CD4-positive, alpha-beta memory T cell (primary cell): Measurements from ENCODE around the gene SUGCT. TPM values are rescaled to one million over a fixed set of nuclear protein-coding genes. Genes with fewer than 3 reads are reported as not detected.
"Not testable (repeated sequence)": the region's sequence is repeated elsewhere in the genome, so short reads cannot be mapped to it uniquely, and the experiment has no call there.

Experiments used
- CTCF ChIA-PET: fragments of 350-600 bp; sonication (Branson Sonifier 250); formaldehyde crosslinking; loops from one replicate; lab custom pipeline; 2021; ENCODE audit warnings: inconsistent platforms; ENCODE audit not compliant: partially characterized antibody; lab: Charles Lee
- POLR2A ChIA-PET: fragments of 350-600 bp; sonication (Branson Sonifier 250); formaldehyde crosslinking; loops from one replicate; lab custom pipeline; 2021; ENCODE audit not compliant: partially characterized antibody; lab: Charles Lee
- DNase-seq, 5 donors: peaks; one replicate each; pipeline versions ENCODE4 v3.0.0 to v3.0.0-alpha.2; 2020 to 2022; ENCODE audit warnings: mixed read lengths in 1 of 5
- H3K27ac ChIP-seq: one replicate; pipeline ENCODE4 v1.7.0; 2013; ENCODE audit warnings: low read depth, low read length
- H3K27me3 ChIP-seq: 2 replicates; pipeline ENCODE4 v1.7.0; 2013; ENCODE audit warnings: mild to moderate bottlenecking, low read length, moderate library complexity; ENCODE audit not compliant: insufficient read depth
- H3K36me3 ChIP-seq: 2 replicates; pipeline ENCODE4 v1.7.0; 2013; ENCODE audit warnings: mild to moderate bottlenecking, low read length, moderate library complexity; ENCODE audit not compliant: insufficient read depth
- H3K4me1 ChIP-seq: 2 replicates; pipeline ENCODE4 v1.7.0; 2013; ENCODE audit warnings: mild to moderate bottlenecking, low read length, moderate library complexity; ENCODE audit not compliant: insufficient read depth
- H3K4me3 ChIP-seq, 2 donors: one replicate each; pipeline ENCODE4 v1.7.0; 2013; ENCODE audit warnings: low read length in 2 of 2, mild to moderate bottlenecking in 1 of 2
- H3K9me3 ChIP-seq, 2 donors: one replicate each; pipeline ENCODE4 v1.7.0; 2013; ENCODE audit warnings: low read length in 2 of 2, control low read depth in 1 of 2; ENCODE audit not compliant: control insufficient read depth in 1 of 2
- H3K27ac Mint-ChIP-seq, 7 donors: one replicate each; pipeline ENCODE4 v1.8.0; 2020 to 2021; ENCODE audit warnings: mixed read lengths in 7 of 7, mild to moderate bottlenecking in 6 of 7, inconsistent platforms in 3 of 7, moderate library complexity in 3 of 7
- H3K27me3 Mint-ChIP-seq, 2 donors: one replicate each; pipeline ENCODE4 v1.8.0; 2020 to 2021; ENCODE audit warnings: mixed read lengths in 2 of 2
- H3K36me3 Mint-ChIP-seq, 2 donors: one replicate each; pipeline ENCODE4 v1.8.0; 2020 to 2021; ENCODE audit warnings: mixed read lengths in 2 of 2, inconsistent platforms in 1 of 2, mild to moderate bottlenecking in 1 of 2
- H3K4me1 Mint-ChIP-seq, 4 donors: one replicate each; pipeline ENCODE4 v1.8.0; 2020 to 2021; ENCODE audit warnings: mixed read lengths in 4 of 4, mild to moderate bottlenecking in 1 of 4
- H3K4me3 Mint-ChIP-seq, 8 donors: one replicate each; pipeline ENCODE4 v1.8.0; 2020 to 2021; ENCODE audit warnings: mixed read lengths in 8 of 8, mild to moderate bottlenecking in 7 of 8, moderate library complexity in 6 of 8, inconsistent platforms in 3 of 8
- H3K9me3 Mint-ChIP-seq, 8 donors: one replicate each; pipeline ENCODE4 v1.8.0; 2020 to 2021; ENCODE audit warnings: mixed read lengths in 8 of 8, mild to moderate bottlenecking in 5 of 8, inconsistent platforms in 3 of 8, moderate library complexity in 1 of 8
- intact Hi-C: fragments of 100-400 bp; cut with micrococcal nuclease; formaldehyde crosslinking; loops from one replicate; pipeline ENCODE4 v1.15.1; 2023
- polyA plus RNA-seq, 2 donors: library from polyadenylated mRNA; unstranded; fragments of 300-500 nt; fragmentation: Illumina TruSeq; gene quantifications; one replicate each; pipeline ENCODE4 v1.2.3, GENCODE V29; 2021
- total RNA-seq, 2 experiments: library from RNA; stranded (reverse); gene quantifications; one replicate each; pipeline ENCODE4 v1.2.3, GENCODE V29; 2021

Gene SUGCT
- total and polyA plus RNA-seq, 4 experiments from 2014 or later = 0.41 to 4.4 (median 1.2) TPM

DNA sequence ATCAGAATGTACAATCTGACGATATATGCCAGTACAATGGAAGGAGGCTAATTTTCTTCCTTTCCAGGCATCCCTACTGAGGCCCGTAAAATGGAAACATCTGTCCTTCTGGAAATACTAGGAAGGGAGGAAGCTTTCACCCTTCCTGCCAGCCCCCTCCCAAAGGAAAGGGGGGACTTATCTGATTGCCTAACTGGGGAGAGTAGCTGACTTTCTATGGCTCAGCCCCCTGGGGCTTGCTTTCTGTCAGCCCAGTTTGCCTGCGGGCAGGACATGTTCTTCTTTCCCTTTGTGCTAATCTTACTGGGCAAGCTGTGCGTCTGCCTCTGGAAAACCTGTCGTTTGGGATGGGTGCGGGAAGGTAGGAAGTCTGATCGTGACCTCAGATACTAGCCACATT is 508.9 kb downstream of the SUGCT start:
- ChIA-PET POLR2A (no interaction called here), CTCF (no interaction called here)
- Histone ChIP-seq H3K27me3 (no peaks in the 10 kb centered on the region), H3K9me3 (peaks cover 0 to 3% of the 10 kb centered on the region in 2 donors), H3K4me3 (no peak overlapping the region), H3K27ac (no peak overlapping the region), H3K4me1 (no peaks in the 10 kb centered on the region), H3K36me3 (no peaks in the 10 kb centered on the region)
- Mint-ChIP-seq H3K9me3 (peaks cover 0 to 27% (median 5%) of the 10 kb centered on the region in 8 donors), H3K4me3 (no peak overlapping the region), H3K36me3 (no peaks in the 10 kb centered on the region), H3K27me3 (peaks cover 0 to 2% of the 10 kb centered on the region in 2 donors), H3K4me1 (peaks cover 0 to 8% (median 0%) of the 10 kb centered on the region in 4 donors), H3K27ac (no peak overlapping the region)
- DNase-seq = no peak
- intact Hi-C loops = no loop called here

DNA sequence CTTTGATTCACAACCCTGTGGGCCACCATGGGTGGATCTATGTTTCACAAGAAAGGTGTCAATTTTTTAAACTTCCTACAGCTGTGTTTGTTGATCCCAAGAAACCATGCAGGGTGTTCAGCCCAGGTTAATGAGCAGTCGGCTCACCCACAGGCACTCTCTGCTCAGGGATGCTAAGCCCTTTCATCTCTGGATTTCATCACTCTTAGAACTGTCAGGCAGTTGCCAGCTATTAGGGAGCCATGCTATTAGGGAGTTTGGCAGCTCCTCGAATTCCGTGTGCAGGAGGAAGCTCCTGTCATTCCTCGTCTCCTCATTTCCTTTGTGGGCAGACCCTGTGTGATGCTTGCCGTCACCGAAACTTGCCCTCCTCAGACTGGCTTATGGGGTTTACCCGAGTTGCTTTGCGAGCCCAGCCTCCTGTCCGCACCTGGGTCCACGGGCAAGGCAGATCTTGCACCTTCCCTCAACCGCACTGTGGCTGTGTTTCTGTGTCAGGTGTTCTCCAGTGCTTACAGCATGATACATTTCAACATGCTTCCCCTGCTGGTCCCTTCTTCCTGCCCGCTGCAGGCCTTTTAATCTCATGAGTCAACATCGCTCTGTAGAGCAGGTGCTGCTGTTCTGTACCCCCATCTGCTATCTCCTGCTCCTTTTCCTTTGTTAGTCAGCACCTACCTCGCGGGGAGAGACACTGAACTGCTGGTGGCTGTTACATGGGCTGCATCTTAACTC is 509.8 kb downstream of the SUGCT start:
- Histone ChIP-seq H3K27me3 (no peaks in the 10 kb centered on the region), H3K9me3 (peaks cover 0 to 3% of the 10 kb centered on the region in 2 donors), H3K27ac (no peak overlapping the region), H3K4me3 (no peak overlapping the region), H3K36me3 (no peaks in the 10 kb centered on the region), H3K4me1 (no peaks in the 10 kb centered on the region)
- intact Hi-C loops = no loop called here
- ChIA-PET CTCF (no interaction called here), POLR2A (no interaction called here)
- peaks cover 0 to 27% (median 3%) of the 10 kb centered on the region in 8 donors for H3K9me3 Mint-ChIP-seq
- DNase-seq = no peak
- H3K27ac Mint-ChIP-seq = no peak overlapping the region
- peaks cover 0 to 2% of the 10 kb centered on the region in 2 donors for H3K27me3 Mint-ChIP-seq
- peak overlapping the region in 1 of 8 donors; percentile 15 for H3K4me3 Mint-ChIP-seq
- H3K36me3 Mint-ChIP-seq = no peaks in the 10 kb centered on the region
- peaks cover 0 to 8% (median 0%) of the 10 kb centered on the region in 4 donors for H3K4me1 Mint-ChIP-seq

DNA sequence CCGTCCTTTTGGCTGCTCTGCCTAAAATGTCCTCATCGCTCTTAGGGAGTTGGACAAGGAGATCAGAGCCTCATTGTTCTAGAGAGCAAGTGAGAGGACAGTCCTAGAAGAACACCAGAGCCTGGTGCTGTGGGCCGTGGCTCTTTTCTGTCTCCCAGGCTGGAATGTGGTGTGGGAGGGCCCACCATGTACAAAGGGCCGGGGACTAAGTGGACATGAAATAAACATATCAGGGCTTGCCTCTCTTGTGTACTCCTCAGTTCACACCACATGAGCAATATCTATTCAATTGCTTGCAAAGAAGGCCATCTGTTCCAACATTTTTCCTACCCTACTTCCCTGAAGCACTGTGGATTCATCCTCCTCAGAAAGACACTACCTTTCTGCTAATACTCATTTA is 510.4 kb downstream of the SUGCT start:
- Histone ChIP-seq H3K36me3 (no peaks in the 10 kb centered on the region), H3K27me3 (no peaks in the 10 kb centered on the region), H3K27ac (no peak overlapping the region), H3K4me1 (no peaks in the 10 kb centered on the region), H3K9me3 (peaks cover 0 to 3% of the 10 kb centered on the region in 2 donors), H3K4me3 (no peak overlapping the region)
- ChIA-PET POLR2A (no interaction called here), CTCF (no interaction called here)
- Mint-ChIP-seq H3K4me3 (no peak overlapping the region), H3K27me3 (peaks cover 0 to 2% of the 10 kb centered on the region in 2 donors), H3K36me3 (no peaks in the 10 kb centered on the region), H3K27ac (no peak overlapping the region), H3K9me3 (peaks cover 0 to 27% (median 3%) of the 10 kb centered on the region in 8 donors), H3K4me1 (peaks cover 0 to 8% (median 0%) of the 10 kb centered on the region in 4 donors)
- intact Hi-C loops = no loop called here
- DNase-seq = no peak

DNA sequence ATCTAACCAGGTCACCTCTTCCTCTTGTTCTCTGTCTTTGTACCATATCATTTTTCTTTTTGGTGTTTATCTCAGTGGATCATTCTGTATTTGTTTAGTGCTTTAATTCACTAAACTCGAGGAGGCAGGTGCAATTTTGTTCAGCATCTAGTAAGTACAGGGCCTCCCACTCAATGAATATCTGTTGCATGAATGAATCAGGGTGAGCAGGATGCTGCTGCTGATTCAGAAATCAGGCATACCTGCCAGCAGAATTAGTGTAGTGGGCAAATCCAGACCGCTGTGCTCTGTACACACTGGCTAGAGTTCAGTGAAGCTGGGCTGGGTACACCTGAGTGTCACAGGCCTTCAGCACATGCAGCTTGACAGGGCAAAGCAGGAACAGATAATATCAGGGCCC is 511.9 kb downstream of the SUGCT start:
- Mint-ChIP-seq H3K27me3 (peaks cover 0 to 2% of the 10 kb centered on the region in 2 donors), H3K4me3 (no peak overlapping the region), H3K9me3 (peaks cover 0 to 30% (median 5%) of the 10 kb centered on the region in 8 donors), H3K27ac (no peak overlapping the region), H3K36me3 (no peaks in the 10 kb centered on the region), H3K4me1 (peaks cover 0 to 8% (median 0%) of the 10 kb centered on the region in 4 donors)
- no peaks in the 10 kb centered on the region for H3K27me3 ChIP-seq
- POLR2A ChIA-PET = no interaction called here
- CTCF ChIA-PET = no interaction called here
- DNase-seq = no peak
- H3K4me3 ChIP-seq = no peak overlapping the region
- peaks cover 0 to 3% of the 10 kb centered on the region in 2 donors for H3K9me3 ChIP-seq
- H3K4me1 ChIP-seq = no peaks in the 10 kb centered on the region
- no peak overlapping the region for H3K27ac ChIP-seq
- intact Hi-C loops = no loop called here
- H3K36me3 ChIP-seq = no peaks in the 10 kb centered on the region

DNA sequence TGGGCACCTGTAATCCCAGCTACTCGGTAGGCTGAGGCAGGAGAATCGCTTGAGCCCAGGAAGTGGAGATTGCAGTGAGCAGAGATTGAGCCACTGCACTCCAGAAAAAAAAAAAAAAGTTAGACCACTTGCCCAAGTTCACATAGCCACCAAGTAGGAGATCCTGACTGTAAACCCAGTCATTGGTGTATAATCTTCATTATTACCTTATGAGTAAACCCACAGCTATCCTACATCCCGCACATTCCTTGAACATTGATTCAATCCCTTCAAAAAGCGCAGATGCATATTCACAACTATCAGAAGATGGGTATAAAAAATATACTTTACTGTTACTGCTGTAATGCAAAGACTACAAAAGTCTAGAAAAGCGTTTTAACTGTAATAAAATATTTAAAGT is 512.9 kb downstream of the SUGCT start:
- CTCF ChIA-PET = no interaction called here
- peaks cover 0 to 2% of the 10 kb centered on the region in 2 donors for H3K27me3 Mint-ChIP-seq
- no peak overlapping the region for H3K4me3 Mint-ChIP-seq
- H3K4me3 ChIP-seq = no peak overlapping the region
- H3K27me3 ChIP-seq = no peaks in the 10 kb centered on the region
- H3K4me1 ChIP-seq = no peaks in the 10 kb centered on the region
- H3K36me3 ChIP-seq = no peaks in the 10 kb centered on the region
- H3K27ac Mint-ChIP-seq = no peak overlapping the region
- peaks cover 0 to 8% (median 0%) of the 10 kb centered on the region in 4 donors for H3K4me1 Mint-ChIP-seq
- no peak overlapping the region for H3K27ac ChIP-seq
- H3K36me3 Mint-ChIP-seq = no peaks in the 10 kb centered on the region
- intact Hi-C loops = no loop called here
- POLR2A ChIA-PET = no interaction called here
- peaks cover 0 to 36% (median 12%) of the 10 kb centered on the region in 8 donors for H3K9me3 Mint-ChIP-seq
- no peaks in the 10 kb centered on the region for H3K9me3 ChIP-seq
- no peak for DNase-seq

DNA sequence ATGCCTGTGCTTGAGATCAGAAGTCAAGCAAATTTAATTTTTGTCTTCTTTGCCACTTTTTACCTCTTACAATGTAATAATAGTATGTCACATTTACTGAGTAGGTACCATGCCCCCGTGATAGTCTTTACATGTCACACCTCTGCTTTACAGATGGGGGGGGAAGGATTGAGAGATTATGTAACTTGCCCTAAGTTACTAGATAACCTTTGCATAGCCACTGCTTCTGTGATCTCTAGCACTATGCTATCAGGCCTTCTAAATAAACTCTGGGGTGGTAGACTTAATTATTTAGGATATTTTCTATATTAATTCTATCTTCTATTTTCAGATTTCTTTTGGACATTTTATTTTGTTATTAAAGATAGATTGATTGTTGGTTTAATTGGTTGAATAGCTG is 514.4 kb downstream of the SUGCT start:
- CTCF ChIA-PET = no interaction called here
- no peak for DNase-seq
- H3K27ac Mint-ChIP-seq = no peak overlapping the region
- Histone ChIP-seq H3K4me1 (no peaks in the 10 kb centered on the region), H3K4me3 (no peak overlapping the region), H3K27ac (no peak overlapping the region), H3K27me3 (no peaks in the 10 kb centered on the region), H3K36me3 (no peaks in the 10 kb centered on the region), H3K9me3 (no peaks in the 10 kb centered on the region)
- H3K4me3 Mint-ChIP-seq = no peak overlapping the region
- no peaks in the 10 kb centered on the region for H3K36me3 Mint-ChIP-seq
- peaks cover 0 to 2% of the 10 kb centered on the region in 2 donors for H3K27me3 Mint-ChIP-seq
- H3K4me1 Mint-ChIP-seq = peaks cover 0 to 7% (median 0%) of the 10 kb centered on the region in 4 donors
- H3K9me3 Mint-ChIP-seq = peaks cover 1 to 38% (median 17%) of the 10 kb centered on the region in 8 donors
- intact Hi-C loops = no loop called here
- POLR2A ChIA-PET = no interaction called here

DNA sequence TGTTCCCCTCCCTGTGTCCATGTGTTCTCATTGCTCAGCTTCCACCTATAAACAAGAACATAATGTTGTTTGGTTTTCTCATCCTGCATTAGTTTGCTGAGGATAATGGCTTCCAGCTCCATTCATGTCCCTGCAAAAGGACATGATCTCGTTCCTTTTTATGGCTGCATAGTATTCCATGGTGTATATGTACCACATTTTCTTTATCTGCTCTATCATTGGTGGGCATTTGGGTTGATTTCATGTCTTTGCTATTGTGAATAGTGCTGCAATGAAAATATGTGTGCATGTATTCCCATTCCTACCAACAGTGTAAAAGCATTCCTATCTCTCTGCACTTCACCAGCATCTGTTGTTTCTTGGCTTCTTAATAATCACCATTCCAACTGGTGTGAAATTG is 516.1 kb downstream of the SUGCT start:
- POLR2A ChIA-PET, CTCF ChIA-PET, intact Hi-C loops, H3K9me3 ChIP-seq, H3K4me3 Mint-ChIP-seq, H3K27me3 Mint-ChIP-seq, H3K36me3 ChIP-seq, H3K4me3 ChIP-seq, H3K4me1 Mint-ChIP-seq, H3K36me3 Mint-ChIP-seq, H3K27ac Mint-ChIP-seq, H3K27me3 ChIP-seq, DNase-seq, H3K27ac ChIP-seq, H3K4me1 ChIP-seq: not testable (repeated sequence)
- H3K9me3 Mint-ChIP-seq = peaks cover 6 to 32% (median 18%) of the 10 kb centered on the region in 8 donors
